ENCODE measurements around the gene PTPRG. TPM values are rescaled to one million over a fixed set of nuclear protein-coding genes. Genes with fewer than 3 reads are reported as not detected.

Gene PTPRG
- total and polyA plus RNA-seq, 4 donors: 3.6 to 35.6 (median 8.1) TPM

DNA sequence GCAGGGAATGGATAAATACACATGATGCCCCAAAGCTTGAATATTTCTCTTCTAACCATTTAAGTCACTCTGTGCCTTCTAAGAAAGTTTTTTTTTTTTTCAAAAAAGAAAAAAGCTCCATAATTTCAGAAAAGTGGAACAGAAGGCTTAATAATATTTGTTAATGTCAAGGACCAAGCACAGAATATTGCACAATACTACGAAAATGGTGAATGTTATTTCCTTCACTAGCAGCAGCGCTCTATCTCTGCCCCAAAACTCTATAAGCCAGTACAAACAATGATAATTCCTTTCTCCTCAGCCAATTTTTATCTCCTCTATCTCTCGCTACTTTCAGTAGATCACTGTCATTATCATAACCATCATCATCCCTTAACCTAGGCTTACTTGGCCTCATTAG is 739.2 kb downstream of the PTPRG start:
- peaks cover 0 to 3% (median 0%) of the 10 kb centered on the region in 4 donors for H3K9me3 ChIP-seq (ENCODE audit: control insufficient read depth in 4 of 4, low read length in 3 of 4)
- no peak overlapping the region for H3K27ac ChIP-seq (ENCODE audit: low read depth in 1 of 2, low read length in 2 of 2)
- no peak overlapping the region for H3K9ac ChIP-seq (ENCODE audit: low read depth in 1 of 2, low read length in 2 of 2)
- H3K4me3 ChIP-seq (ENCODE audit: low read depth in 1 of 3, low read length in 3 of 3): no peak overlapping the region
- no peak for DNase-seq (ENCODE audit: low spot score)
- TF ChIP-seq, protein P1, sequence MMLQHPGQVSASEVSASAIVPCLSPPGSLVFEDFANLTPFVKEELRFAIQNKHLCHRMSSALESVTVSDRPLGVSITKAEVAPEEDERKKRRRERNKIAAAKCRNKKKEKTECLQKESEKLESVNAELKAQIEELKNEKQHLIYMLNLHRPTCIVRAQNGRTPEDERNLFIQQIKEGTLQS (IDR thresholded peaks at IDR 0.05): no peak
- TF ChIP-seq, protein P2, sequence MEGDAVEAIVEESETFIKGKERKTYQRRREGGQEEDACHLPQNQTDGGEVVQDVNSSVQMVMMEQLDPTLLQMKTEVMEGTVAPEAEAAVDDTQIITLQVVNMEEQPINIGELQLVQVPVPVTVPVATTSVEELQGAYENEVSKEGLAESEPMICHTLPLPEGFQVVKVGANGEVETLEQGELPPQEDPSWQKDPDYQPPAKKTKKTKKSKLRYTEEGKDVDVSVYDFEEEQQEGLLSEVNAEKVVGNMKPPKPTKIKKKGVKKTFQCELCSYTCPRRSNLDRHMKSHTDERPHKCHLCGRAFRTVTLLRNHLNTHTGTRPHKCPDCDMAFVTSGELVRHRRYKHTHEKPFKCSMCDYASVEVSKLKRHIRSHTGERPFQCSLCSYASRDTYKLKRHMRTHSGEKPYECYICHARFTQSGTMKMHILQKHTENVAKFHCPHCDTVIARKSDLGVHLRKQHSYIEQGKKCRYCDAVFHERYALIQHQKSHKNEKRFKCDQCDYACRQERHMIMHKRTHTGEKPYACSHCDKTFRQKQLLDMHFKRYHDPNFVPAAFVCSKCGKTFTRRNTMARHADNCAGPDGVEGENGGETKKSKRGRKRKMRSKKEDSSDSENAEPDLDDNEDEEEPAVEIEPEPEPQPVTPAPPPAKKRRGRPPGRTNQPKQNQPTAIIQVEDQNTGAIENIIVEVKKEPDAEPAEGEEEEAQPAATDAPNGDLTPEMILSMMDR (IDR thresholded peaks at IDR 0.05; ENCODE audit: low read depth, low read length, missing input control): no peak
- H3K4me1 ChIP-seq (ENCODE audit: control insufficient read depth in 4 of 4, insufficient read depth in 4 of 4, low read length in 3 of 4): no peaks in the 10 kb centered on the region
- no peaks in the 10 kb centered on the region for H3K27me3 ChIP-seq (ENCODE audit: control insufficient read depth in 4 of 4, insufficient read depth in 4 of 4, low read length in 3 of 4)
- 95% methylated on average over 3 of the region's 3 CpGs for WGBS
- H3K36me3 ChIP-seq (ENCODE audit: control insufficient read depth in 4 of 4, insufficient read depth in 3 of 4, low read depth in 1 of 4, low read length in 3 of 4): no peaks in the 10 kb centered on the region

DNA sequence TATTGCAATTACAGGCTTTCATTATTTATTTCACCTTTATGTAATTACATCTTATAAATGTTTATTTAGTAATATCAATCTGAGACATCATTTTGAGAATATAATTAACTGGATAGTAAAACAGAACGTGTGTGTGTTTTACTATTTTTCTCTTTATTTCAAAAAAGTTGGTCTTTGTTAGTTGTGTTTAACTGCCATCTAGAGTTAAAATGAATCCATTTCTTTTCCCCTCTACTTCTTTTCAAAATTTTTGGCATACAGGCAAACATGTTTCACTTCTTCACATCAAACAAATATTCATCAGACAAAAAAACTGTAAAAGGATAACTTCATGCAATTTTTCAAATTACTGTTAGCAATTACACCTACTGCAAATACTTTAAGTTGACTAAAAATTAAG is 750.8 kb downstream of the PTPRG start:
- Histone ChIP-seq H3K4me3 (ENCODE audit: low read depth in 1 of 3, low read length in 3 of 3) (no peak overlapping the region), H3K27me3 (ENCODE audit: control insufficient read depth in 4 of 4, insufficient read depth in 4 of 4, low read length in 3 of 4) (no peaks in the 10 kb centered on the region), H3K27ac (ENCODE audit: low read depth in 1 of 2, low read length in 2 of 2) (no peak overlapping the region), H3K9me3 (ENCODE audit: control insufficient read depth in 4 of 4, low read length in 3 of 4) (no peaks in the 10 kb centered on the region), H3K4me1 (ENCODE audit: control insufficient read depth in 4 of 4, insufficient read depth in 4 of 4, low read length in 3 of 4) (no peaks in the 10 kb centered on the region), H3K36me3 (ENCODE audit: control insufficient read depth in 4 of 4, insufficient read depth in 3 of 4, low read depth in 1 of 4, low read length in 3 of 4) (no peaks in the 10 kb centered on the region), H3K9ac (ENCODE audit: low read depth in 1 of 2, low read length in 2 of 2) (no peak overlapping the region)
- 17% methylated on average over 1 of the region's 1 CpG for WGBS
- no peak for DNase-seq (ENCODE audit: low spot score)
- TF ChIP-seq RAD21 (IDR thresholded peaks at IDR 0.05): peak; percentile 53 to 60
- TF ChIP-seq TAF1 (conservative IDR thresholded peaks at IDR 0.05): no peak
- no peak for TF ChIP-seq EGR1 (IDR thresholded peaks at IDR 0.05; ENCODE audit: low read depth in 2 of 2)
- no peak for TF ChIP-seq NR2F2 (IDR thresholded peaks at IDR 0.05)
- TF ChIP-seq HNF4A (conservative IDR thresholded peaks at IDR 0.05): no peak
- no peak for TF ChIP-seq FOXA2 (IDR thresholded peaks at IDR 0.05)
- TF ChIP-seq, protein P3, sequence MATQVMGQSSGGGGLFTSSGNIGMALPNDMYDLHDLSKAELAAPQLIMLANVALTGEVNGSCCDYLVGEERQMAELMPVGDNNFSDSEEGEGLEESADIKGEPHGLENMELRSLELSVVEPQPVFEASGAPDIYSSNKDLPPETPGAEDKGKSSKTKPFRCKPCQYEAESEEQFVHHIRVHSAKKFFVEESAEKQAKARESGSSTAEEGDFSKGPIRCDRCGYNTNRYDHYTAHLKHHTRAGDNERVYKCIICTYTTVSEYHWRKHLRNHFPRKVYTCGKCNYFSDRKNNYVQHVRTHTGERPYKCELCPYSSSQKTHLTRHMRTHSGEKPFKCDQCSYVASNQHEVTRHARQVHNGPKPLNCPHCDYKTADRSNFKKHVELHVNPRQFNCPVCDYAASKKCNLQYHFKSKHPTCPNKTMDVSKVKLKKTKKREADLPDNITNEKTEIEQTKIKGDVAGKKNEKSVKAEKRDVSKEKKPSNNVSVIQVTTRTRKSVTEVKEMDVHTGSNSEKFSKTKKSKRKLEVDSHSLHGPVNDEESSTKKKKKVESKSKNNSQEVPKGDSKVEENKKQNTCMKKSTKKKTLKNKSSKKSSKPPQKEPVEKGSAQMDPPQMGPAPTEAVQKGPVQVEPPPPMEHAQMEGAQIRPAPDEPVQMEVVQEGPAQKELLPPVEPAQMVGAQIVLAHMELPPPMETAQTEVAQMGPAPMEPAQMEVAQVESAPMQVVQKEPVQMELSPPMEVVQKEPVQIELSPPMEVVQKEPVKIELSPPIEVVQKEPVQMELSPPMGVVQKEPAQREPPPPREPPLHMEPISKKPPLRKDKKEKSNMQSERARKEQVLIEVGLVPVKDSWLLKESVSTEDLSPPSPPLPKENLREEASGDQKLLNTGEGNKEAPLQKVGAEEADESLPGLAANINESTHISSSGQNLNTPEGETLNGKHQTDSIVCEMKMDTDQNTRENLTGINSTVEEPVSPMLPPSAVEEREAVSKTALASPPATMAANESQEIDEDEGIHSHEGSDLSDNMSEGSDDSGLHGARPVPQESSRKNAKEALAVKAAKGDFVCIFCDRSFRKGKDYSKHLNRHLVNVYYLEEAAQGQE (IDR thresholded peaks at IDR 0.05): no peak
- no peak for TF ChIP-seq HNF4G (IDR thresholded peaks at IDR 0.05)
- TF ChIP-seq, protein P2 (IDR thresholded peaks at IDR 0.05; ENCODE audit: low read depth, low read length, missing input control): peak; percentile 18
- TF ChIP-seq JUND (IDR thresholded peaks at IDR 0.05): no peak
- TF ChIP-seq SP1 (IDR thresholded peaks at IDR 0.05): no peak
- TF ChIP-seq, protein P1 (IDR thresholded peaks at IDR 0.05): no peak

Measured in liver (tissue), 9 donors.